GM19328 (cell line): Measurements from ENCODE around the gene KIF16B.
A peak's percentile ranks its signal among the peaks of the same experiment; 100 is the strongest.

Experiments
- ATAC-seq: cut with Tn5 transposase; IDR thresholded peaks from one replicate; pipeline ENCODE4 v1.9.1; 2021; ENCODE audit warnings: mild to moderate bottlenecking, moderate library complexity; ENCODE audit not compliant: unreplicated experiment

Gene KIF16B, protein sequence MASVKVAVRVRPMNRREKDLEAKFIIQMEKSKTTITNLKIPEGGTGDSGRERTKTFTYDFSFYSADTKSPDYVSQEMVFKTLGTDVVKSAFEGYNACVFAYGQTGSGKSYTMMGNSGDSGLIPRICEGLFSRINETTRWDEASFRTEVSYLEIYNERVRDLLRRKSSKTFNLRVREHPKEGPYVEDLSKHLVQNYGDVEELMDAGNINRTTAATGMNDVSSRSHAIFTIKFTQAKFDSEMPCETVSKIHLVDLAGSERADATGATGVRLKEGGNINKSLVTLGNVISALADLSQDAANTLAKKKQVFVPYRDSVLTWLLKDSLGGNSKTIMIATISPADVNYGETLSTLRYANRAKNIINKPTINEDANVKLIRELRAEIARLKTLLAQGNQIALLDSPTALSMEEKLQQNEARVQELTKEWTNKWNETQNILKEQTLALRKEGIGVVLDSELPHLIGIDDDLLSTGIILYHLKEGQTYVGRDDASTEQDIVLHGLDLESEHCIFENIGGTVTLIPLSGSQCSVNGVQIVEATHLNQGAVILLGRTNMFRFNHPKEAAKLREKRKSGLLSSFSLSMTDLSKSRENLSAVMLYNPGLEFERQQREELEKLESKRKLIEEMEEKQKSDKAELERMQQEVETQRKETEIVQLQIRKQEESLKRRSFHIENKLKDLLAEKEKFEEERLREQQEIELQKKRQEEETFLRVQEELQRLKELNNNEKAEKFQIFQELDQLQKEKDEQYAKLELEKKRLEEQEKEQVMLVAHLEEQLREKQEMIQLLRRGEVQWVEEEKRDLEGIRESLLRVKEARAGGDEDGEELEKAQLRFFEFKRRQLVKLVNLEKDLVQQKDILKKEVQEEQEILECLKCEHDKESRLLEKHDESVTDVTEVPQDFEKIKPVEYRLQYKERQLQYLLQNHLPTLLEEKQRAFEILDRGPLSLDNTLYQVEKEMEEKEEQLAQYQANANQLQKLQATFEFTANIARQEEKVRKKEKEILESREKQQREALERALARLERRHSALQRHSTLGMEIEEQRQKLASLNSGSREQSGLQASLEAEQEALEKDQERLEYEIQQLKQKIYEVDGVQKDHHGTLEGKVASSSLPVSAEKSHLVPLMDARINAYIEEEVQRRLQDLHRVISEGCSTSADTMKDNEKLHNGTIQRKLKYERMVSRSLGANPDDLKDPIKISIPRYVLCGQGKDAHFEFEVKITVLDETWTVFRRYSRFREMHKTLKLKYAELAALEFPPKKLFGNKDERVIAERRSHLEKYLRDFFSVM (N-terminal part only)

DNA sequence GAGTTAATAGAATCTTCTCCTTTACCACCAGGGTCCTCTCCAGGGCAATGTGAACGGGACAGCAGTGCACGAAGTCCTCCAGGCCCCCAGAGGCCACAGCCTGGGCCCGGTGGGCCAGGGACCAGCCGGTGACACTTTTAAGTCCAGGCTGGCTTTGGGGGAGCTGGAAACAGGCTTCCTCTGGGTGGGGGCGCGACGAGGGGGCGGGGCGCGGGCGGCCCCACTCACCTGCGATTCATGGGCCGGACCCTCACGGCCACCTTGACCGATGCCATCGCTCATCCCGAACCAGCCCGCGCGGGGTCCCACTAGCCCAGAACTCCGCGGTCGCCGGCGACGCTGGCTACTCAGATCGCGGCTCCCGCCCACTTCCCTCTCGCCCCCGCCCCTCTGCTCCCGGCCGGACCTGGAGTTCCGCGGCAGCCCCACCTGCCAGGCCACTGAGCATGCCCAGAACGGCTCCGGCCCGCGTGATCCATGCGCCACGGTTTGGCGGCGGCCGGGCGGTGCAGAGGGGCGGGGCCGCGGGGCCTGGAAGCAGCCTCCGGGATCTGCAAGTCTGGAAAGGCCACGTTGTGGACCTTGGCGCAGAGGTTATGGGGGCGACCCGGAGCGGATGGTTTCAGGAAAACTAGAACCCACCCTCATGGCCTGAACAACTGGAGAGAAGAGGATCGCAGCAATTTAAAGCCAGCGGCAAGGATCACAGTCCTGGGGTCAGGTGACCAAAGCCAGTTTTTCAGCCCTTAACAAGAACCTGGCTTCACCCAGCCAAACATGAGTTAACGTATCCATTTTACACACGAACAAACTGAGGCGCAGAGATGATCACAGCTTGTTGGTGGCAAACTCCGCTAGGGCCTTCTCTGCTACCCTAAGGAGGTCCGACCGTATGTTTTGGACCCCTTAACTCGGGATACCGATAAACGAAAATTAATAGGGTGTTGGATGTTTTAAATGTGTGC lies at the start of gene KIF16B:
TSS of gene KIF16B (minus strand) at position 448 of the 965 bp plus-strand sequence. CDS start at position 275, 173 bp downstream.
- peak; percentile 58 for ATAC-seq

DNA sequence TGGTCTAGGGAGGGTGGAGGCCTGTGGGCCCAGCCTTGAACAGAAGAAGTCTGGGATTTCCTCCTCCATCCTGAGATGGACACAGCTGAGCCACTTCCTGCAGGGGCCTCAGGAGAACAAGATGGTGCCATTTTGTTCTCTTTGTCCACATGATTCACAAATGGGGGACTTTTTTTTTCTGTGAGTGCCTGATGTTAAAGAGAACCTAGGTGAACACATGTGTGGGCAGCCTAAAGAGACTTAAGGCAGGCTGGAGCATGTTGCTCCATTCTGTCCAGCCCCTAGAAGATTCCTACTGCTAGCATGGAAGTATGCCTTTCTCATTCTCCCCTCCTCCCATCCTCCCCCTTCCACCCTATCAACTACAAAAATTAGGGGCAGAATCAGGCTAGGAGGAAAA lies 49.3 kb upstream of the KIF16B start:
- no peak for ATAC-seq

DNA sequence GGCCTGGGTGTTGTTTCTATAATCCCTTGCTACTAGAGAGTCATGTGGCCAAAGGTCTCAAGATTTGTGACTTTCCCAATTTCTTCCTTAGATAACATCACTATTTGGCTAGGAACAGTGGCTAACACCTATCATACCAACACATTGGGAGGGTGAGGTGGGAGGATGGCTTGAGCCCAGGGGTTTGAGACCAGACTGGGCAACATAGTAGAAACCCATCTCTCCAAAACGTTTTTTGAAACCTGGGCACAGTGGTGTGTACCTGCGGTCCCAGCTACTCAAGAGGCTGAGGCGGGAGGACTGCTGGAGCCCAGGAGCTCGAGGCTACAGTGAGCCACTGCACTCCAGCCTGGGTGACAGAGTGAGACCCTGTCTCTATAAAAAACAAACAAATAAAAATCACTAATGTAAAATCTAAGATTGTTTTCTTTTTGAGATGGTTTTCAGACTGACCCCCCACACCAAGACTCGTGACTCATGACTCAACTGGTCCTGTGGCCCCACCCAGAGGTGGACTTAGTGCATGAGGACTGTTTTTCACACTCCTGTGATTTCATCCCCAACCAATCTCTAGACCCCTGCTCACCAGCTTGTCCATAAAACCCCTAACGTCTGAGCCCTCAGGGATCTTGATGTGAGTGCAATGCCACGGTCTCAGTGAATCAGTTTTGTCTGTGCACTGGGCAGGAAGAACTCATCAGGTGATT lies 48.3 kb upstream of the KIF16B start:
- no peak for ATAC-seq

DNA sequence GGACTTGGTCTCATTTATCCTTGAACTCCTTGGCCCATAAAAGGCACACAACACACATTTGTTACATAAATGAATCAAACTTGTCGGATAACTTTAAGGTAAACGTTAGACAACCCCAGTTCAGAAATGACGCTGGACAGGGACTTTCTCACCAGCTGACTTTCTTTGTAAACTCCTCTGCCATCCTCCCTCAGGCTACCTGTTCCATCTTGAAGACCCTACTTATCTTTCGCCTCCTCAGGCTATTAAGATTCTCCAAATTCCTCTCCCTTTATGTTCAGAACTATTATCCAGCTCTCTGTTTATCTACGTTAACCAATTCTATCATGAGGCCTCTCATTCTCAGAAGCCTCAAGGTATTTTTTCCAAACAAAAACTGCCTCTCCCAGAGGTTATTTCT lies 47.7 kb upstream of the KIF16B start:
- ATAC-seq, result no peak

DNA sequence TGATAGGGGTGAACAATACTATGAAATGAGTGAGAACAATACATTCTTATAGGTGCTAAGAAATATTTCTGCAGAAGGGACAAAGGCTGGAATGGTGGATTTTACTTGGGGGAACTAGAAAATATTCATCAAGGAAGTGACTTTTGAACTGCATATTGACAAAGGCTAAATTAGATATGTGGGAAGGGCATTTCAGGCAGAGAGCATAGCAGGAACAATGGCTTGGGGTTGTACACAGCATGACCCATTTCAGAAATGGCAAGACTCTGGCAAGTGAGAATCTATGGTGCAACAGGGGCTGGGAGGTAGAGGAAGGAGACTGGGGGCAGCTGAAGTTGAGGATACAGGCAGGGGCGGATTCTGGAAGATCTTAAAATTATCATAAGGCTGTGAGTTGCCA lies 46.7 kb upstream of the KIF16B start:
- no peak for ATAC-seq

DNA sequence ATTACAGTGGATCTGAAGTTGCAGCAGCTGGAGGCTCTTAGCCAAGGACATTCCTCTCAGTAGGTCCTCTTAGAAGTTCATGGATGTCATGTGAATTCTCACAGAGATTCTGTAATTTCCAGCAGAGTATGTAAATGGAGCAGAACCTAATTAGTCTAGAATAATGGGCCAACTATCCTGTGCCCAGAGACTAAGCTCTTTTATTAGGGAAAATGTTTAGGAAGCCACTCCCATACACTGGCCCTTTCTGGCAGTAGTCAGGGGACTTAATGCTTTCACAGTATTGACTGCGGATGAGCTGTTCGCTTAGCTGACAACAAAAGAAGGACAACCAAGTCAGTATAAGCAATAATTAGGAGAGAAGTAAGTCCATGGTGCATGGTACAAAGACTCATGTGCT lies 43.8 kb upstream of the KIF16B start:
- ATAC-seq, result no peak

DNA sequence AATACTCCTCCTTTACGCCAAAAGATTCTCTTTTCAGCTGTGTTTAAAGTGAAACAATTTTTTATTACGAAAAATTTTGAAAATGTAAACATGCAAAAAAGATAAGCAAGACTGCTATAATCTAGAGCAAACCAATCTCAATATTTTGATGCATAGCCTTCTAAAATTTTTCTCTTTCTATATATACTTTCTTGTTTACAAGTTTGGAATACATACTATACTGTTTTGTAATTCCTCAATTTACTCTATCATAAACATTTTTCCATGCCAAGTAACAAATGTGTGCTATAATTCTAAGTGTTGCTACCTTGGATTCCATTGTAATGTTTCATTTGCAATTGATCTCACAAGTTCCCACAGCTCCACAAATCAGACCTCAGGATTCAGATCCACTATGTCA lies 43.1 kb upstream of the KIF16B start:
- ATAC-seq, result no peak

DNA sequence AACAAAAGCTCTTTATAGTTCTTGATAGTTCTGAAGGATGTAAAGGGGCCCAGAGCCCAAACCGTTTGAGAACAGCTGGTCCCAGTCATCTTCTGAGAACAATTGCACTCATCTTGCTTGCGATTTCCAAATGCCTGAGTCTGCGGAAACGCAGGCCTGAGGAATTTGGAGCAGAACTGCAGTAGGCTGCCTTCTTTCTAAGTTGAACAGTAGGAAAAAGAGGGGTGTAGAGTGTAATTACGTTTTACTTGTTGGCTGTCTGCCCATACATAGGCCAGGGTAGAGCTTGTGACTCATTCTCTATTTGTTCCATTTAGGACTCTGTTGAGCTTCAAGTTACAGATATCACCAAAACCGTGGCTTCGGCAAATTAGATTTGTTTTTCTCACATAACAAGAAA lies 42.0 kb upstream of the KIF16B start:
- ATAC-seq, result no peak

DNA sequence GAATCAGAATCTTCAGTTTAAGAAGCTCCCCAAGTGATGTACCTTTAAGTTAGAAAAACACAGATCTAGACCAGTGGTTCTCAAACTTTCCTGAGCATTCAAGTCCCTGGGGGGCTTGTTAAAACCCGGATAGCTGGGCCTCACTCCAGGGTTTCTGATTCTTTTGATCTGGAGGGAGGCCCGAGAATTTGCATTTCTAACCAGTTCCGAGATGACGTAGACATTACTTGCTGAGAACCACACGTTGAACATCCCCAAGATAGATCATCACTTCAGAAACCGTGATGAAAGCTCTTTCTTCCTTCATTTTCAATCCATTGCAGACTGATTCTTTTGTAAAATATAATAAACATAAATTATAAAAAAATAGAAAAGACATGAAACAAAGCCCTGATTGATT lies 40.7 kb upstream of the KIF16B start:
- no peak for ATAC-seq

DNA sequence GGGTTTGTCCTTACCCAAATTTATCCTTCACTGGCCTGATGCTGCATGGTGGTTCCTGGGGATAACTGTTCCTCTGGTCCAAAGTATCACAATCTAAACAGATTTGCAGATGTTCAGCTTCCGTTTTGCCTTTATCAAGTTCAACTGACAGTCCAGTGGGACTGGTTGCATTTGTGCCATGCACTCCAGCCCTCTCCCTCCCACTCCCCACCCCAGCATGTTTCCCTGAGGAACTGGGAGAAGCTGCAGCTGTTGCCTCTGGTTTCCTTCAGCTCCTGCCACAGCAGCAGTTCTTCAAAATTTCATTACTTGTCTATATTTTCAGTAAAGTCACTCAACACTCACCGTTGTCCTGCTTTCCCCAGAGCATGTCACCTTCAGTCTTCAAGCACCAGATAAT lies 39.5 kb upstream of the KIF16B start:
- ATAC-seq, result no peak

DNA sequence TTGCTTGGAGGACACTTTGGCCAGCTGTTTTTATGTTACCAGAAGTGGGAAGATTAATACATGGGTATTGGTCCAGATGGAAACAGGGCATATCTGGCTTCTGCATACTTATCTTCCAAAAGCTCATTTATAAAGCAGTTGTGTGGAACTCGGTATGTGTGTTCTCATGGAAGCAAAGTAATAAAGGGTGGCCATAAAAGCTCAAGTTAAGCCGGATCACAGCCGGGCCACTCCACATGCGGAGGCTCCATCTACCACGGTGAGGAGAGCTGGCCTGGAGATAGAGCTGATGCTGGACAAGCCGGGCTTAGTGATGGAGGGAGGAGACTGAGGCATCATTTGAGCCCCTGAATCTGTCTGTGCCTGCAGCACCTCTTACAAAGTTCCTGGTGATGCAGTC lies 38.6 kb upstream of the KIF16B start:
- no peak for ATAC-seq

DNA sequence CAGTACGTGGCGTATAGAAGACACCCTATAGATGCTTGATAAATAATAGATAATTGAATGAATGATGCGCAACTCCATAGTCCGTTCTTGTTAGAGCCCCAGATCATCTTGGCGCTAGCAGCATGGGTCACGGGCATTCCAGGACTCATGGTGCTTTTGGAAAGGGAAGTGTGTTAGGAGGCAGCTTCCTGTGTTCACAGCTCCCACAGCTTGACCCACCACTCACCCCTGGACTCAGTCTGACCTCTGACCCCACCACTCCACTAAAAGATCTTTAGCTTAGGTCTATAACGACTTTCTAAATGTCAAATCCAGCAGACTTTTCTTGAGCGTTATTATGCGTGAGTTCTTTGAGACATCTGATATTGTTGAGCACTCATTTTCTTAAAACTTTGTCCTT lies 35.8 kb upstream of the KIF16B start:
- no peak for ATAC-seq

DNA sequence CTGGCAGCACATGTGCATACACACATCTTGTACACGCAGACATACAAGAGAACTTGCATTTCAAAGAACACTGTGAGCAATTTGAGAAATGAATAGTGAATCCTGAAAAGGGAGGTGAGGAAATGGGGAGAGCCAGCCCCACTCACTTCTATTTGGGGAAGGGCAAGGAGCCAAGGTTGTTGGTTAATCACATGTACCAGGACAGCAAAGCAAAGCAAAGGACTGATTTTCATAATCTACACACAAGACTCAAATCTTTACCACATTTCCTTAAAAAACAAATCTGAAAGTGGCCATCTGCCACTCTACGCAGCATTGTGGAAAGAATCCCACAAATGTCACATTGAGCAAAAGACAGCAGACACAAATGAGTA lies 35.0 kb upstream of the KIF16B start:
- ATAC-seq, result no peak

DNA sequence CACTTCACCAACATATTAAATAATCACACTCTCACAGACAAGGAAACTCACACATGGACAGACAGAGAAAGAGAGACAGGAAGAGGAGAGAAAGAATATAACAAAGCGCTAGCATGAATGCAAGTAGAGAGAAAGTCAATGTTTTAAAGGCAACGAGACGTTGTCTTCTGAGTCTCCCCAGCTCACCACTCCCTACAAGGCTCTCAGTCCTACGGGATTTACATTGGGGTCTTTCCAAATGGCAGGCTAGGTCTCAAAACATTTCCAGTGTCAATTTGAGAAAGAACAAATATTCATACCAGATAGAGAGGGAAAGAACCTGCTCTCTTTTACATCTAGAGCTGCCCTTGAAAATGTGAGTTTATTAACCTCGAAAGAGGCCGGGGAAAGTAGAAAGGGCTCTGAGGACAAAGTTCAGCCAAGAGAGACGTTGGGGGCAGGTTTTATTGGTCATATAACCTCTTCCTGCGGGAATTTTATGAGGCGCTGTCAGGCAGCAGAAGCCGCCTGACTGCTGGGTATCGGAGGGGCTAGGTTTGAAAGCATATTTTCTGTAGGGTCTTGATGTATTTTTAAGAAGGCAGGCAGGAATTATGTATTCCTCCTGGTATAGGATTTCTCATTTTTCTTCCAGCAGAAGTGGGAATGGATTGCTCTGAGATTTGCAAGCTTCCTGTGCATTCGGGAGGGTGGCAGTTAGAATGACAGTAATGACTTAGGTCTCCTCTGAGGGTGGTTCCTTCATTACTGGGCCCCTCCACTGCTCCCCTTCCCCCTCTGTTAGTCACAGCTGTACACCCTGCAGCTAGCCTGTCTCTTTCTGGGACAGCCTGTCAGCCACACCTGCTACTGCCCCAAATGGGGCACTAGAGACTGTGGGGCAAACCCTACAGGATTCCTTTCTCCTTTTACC lies 34.4 kb upstream of the KIF16B start:
- ATAC-seq, result no peak

DNA sequence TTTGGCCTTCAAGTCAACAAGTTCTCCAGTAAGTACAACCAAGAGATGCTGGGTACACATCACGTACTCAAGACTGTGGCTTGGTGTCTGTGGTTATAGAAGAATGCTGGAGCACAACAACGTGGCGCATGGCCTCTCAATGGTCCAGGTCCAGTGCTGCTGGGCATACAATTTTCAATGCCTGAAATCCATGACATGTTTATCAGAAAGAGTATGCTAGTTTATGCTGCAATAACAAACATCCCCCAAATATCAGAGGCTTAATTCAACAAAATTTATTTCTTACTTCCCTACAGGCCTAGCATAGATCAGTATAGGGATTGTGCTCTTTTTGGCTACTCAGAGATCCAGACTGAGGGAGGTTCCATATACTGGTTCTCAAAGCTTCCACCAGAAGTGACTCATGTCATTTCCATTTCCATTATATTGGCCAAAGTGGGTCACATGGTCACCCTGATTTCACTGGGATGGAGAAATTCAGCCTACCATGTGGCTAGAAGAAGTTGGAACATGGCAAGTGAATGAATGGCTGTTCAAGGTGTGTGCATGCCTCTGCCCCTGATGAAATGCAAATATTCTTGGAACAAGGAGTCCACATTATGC lies 33.3 kb upstream of the KIF16B start:
- no peak for ATAC-seq

DNA sequence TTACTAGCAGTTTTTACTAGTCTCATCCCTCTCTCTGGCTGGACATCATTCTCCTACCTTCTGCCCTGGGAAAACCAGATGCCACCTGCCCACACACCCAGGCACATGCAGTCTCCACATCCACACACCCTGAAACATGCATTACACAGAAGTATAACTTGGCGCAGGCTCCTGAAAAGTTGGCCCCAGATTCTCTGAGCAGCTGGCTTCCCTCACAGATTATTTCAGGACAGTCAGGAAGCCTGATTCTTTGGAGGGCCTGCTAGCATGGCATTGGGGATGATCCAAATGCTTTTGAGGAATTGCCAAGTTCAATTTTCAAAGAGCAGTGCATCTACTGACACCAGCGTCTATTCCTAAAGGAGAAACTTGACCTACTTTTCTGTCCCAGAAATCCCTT lies 27.8 kb upstream of the KIF16B start:
- no peak for ATAC-seq

DNA sequence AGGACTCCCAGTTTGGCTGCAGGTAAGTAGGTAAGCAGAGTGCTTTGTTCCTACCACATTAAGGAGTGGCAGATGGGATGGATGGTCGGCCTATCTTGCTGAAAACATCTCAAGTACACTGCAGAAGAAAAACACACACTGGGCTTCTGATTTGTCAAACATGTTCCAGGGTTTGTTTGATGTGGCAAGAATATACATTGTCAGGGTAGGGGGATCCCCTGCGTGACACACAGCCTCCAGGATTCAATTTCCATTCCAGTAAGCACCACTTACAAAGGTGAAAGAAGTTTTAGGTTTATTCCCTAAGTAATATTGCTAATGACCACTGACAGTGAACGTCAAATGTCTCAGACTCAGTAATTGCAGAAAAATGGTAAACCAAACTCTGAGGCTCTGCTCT lies 26.0 kb upstream of the KIF16B start:
- ATAC-seq, result no peak

DNA sequence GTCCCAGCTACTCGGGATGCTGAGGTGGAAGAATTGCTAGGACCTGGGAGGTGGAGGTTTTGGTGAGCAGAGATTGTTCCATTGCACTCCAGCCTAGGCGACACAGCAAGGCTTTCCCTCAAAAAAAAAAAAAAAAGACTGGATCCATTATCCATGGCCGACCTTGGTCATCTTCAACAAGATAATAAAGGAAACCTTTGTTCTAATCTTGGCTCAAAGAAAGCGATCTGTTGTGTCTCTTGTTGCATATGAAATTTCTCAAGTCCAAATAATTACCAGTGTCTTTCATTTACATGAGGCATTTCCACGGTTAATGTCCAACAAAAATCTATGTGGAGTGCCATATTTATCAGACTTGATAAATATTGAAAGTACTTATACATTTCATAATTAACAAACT lies 23.7 kb upstream of the KIF16B start:
- no peak for ATAC-seq
